HG03175 (cell line): Measurements from ENCODE around the gene FRAS1.
"Not testable (repeated sequence)": the region's sequence is repeated elsewhere in the genome, so short reads cannot be mapped to it uniquely, and the experiment has no call there.

Source experiments
- ATAC-seq: cut with Tn5 transposase; IDR thresholded peaks from one replicate; pipeline ENCODE4 v1.9.1; 2021; ENCODE audit warnings: mild to moderate bottlenecking, moderate library complexity; ENCODE audit not compliant: unreplicated experiment

FRAS1 gene

GRCh38 chr4:78165758-78166157 is 108.6 kb downstream of the FRAS1 start:
- no peak for ATAC-seq

- no peak for ATAC-seq
Measured at GRCh38 chr4:78166622-78167021, 109.5 kb downstream of the FRAS1 start.

- no peak for ATAC-seq
Measured at GRCh38 chr4:78167510-78167909, 110.4 kb downstream of the FRAS1 start.

GRCh38 chr4:78168029-78168428 is 110.9 kb downstream of the FRAS1 start:
- no peak for ATAC-seq

- no peak for ATAC-seq
Measured at GRCh38 chr4:78169728-78170127, 112.6 kb downstream of the FRAS1 start.

- ATAC-seq = no peak
Measured at GRCh38 chr4:78171482-78171881, 114.4 kb downstream of the FRAS1 start.

- no peak for ATAC-seq
Measured at GRCh38 chr4:78174891-78175290, 117.8 kb downstream of the FRAS1 start.

GRCh38 chr4:78179196-78179595 is 122.1 kb downstream of the FRAS1 start:
- ATAC-seq = no peak

GRCh38 chr4:78181681-78182234 is 124.6 kb downstream of the FRAS1 start:
- ATAC-seq = not testable (repeated sequence)

GRCh38 chr4:78184584-78184983 is 127.5 kb downstream of the FRAS1 start:
- ATAC-seq = no peak

GRCh38 chr4:78185117-78185516 is 128.0 kb downstream of the FRAS1 start:
- ATAC-seq = no peak

GRCh38 chr4:78186597-78187543 is 129.7 kb downstream of the FRAS1 start:
- no peak for ATAC-seq

GRCh38 chr4:78190068-78190467 is 132.9 kb downstream of the FRAS1 start:
- ATAC-seq = no peak

GRCh38 chr4:78190595-78190994 is 133.5 kb downstream of the FRAS1 start:
- no peak for ATAC-seq

- ATAC-seq = no peak
Measured at GRCh38 chr4:78197947-78198346, 140.8 kb downstream of the FRAS1 start.

GRCh38 chr4:78199984-78200383 is 142.9 kb downstream of the FRAS1 start:
- no peak for ATAC-seq

- no peak for ATAC-seq
Measured at GRCh38 chr4:78200949-78201348, 143.8 kb downstream of the FRAS1 start.

- ATAC-seq = no peak
Measured at GRCh38 chr4:78204176-78204575, 147.1 kb downstream of the FRAS1 start.

- ATAC-seq = no peak
Measured at GRCh38 chr4:78205591-78205990, 148.5 kb downstream of the FRAS1 start.

GRCh38 chr4:78207541-78207940 is 150.4 kb downstream of the FRAS1 start:
- ATAC-seq = no peak

GRCh38 chr4:78207951-78208350 is 150.8 kb downstream of the FRAS1 start:
- no peak for ATAC-seq

GRCh38 chr4:78208896-78209295 is 151.8 kb downstream of the FRAS1 start:
- not testable (repeated sequence) for ATAC-seq
